OCI-LY3 (cell line): ENCODE data around the gene OBSCN.
"Not testable (repeated sequence)": the region's sequence is repeated elsewhere in the genome, so short reads cannot be mapped to it uniquely, and the experiment has no call there.

Experiments used
- H2AFZ ChIP-seq: fragments of 200-600, 300-600 bp; shearing (Covaris generic); 2 replicates; pipeline ENCODE4 v1.6.0; 2014; ENCODE audit warnings: antibody characterized with exemption, low read depth, low read length
- H3K27ac ChIP-seq: fragments of 200-600, 300-600 bp; sonication (generic); 2 replicates; pipeline ENCODE4 v1.5.1; 2014; ENCODE audit warnings: mild to moderate bottlenecking, low read length, moderate library complexity, mixed read lengths
- H3K27me3 ChIP-seq: fragments of 200-600, 300-600 bp; sonication (generic); 2 replicates; pipeline ENCODE4 v1.6.1; 2014; ENCODE audit warnings: low read depth, low read length, mixed read lengths
- H3K36me3 ChIP-seq: fragments of 200-600, 300-600 bp; sonication (generic); replicated peaks from 2 replicates; pipeline ENCODE3; 2014; ENCODE audit warnings: low read depth, low read length, mixed read lengths
- H3K4me1 ChIP-seq: fragments of 300-600, 200-600 bp; sonication (generic); 2 replicates; pipeline ENCODE4 v1.6.1; 2014; ENCODE audit warnings: low read length, mixed read lengths
- H3K4me2 ChIP-seq: fragments of 200-600, 300-600 bp; sonication (generic); 2 replicates; pipeline ENCODE4 v1.6.1; 2014; ENCODE audit warnings: low read length, mixed read lengths
- H3K4me3 ChIP-seq: fragments of 300-600, 200-600 bp; sonication (generic); 2 replicates; pipeline ENCODE4 v1.5.1; 2014; ENCODE audit warnings: antibody characterized with exemption, mild to moderate bottlenecking, low read length, moderate library complexity
- H3K79me2 ChIP-seq: fragments of 300-600, 200-600 bp; shearing (Covaris generic); 2 replicates; pipeline ENCODE4 v1.6.1; 2014; ENCODE audit warnings: mild to moderate bottlenecking, low read length, mixed read lengths
- H3K9ac ChIP-seq: fragments of 300-600, 200-600 bp; shearing (Covaris generic); 2 replicates; pipeline ENCODE4 v1.6.0; 2014; ENCODE audit warnings: mild to moderate bottlenecking, low read length, moderate library complexity
- H3K9me3 ChIP-seq: fragments of 200-600, 300-600 bp; shearing (Covaris generic); 2 replicates; pipeline ENCODE4 v1.6.1; 2014; ENCODE audit warnings: low read length, mixed read lengths; ENCODE audit not compliant: insufficient read depth
- H4K20me1 ChIP-seq: fragments of 200-600, 300-600 bp; sonication (generic); 2 replicates; pipeline ENCODE4 v1.6.1; 2016; ENCODE audit warnings: low read length, mixed read lengths; ENCODE audit not compliant: insufficient read depth
- CTCF ChIP-seq: fragments of 200-600, 300-600 bp; sonication (generic); IDR thresholded peaks from 2 replicates; pipeline ENCODE4 v1.5.1; 2014; ENCODE audit warnings: antibody characterized with exemption, low read length, low read depth
- EZH2phosphoT487 ChIP-seq: fragments of 200-600 bp; shearing (Covaris generic); IDR thresholded peaks from 2 replicates; pipeline ENCODE4 v1.6.1; 2018; ENCODE audit warnings: antibody characterized with exemption, mixed run types, low read depth

OBSCN gene

DNA sequence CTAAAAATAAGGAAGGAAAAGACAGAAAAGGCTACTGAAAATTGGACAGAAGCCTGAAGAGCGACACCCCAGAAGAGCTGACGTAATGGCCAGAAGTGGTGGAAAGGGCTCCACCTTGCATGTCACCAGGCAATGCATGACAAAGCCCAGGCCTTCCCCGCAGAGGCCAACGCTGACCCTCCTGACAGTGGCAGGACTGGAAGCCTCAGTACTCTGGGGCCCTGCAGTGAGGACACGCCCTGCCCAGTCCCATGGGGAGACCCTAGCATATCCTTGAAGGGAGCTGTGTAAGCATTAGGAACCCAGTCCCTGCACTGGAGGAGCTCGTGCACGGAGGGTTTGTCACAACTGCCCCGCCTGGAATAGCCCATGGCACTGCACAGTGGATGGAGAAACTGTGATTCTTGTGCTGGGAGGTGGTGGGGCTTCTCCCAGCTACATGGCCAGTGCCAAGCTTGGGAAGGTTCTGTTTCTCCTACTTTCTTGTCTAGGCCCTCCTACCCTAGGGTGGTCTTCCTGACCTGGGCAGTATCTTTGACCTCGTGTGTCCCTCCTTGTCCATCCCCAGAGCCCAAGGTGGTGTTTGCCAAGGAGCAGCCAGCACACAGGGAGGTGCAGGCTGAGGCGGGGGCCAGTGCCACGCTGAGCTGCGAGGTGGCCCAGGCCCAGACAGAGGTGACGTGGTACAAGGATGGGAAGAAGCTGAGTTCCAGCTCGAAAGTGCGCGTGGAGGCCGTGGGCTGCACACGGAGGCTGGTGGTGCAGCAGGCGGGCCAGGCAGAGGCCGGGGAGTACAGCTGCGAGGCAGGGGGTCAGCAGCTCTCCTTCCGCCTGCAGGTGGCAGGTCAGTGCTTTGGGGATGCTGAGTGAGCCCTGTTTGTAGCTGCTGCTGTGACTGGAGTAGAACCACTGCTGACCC is 60.4 kb downstream of the OBSCN start:
- Histone ChIP-seq H3K4me1 (no peaks in the 10 kb centered on the region), H3K79me2 (no peaks in the 10 kb centered on the region), H3K9ac (no peak overlapping the region), H3K36me3 (no peaks in the 10 kb centered on the region), H2AFZ (no peak overlapping the region), H3K27ac (no peak overlapping the region), H3K4me2 (no peak overlapping the region), H4K20me1 (no peaks in the 10 kb centered on the region), H3K27me3 (0 out of 2 replicates have a peak, but pooled peaks cover 3% of the 10 kb centered on the region), H3K4me3 (no peak overlapping the region), H3K9me3 (no peaks in the 10 kb centered on the region)
- no peak for TF ChIP-seq EZH2phosphoT487
- TF ChIP-seq CTCF = no peak

DNA sequence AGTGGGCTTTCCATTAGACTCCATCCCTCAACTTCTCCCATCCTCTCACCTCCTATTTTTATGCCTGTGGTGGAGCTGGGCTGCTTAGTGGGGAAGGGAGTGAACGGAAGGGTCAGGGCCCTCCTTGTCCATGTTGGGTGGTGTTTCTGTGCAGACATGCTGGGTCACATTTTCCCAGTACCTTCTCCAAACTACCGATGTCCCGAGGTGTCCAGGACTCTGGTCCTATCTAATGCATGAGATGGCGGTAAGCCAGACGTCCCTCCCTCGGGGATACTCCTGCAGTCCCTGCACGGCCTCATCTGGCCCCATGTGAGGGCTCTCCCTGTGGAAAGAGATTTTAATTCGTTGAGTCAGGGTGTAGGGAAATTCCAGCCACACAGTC is 61.0 kb downstream of the OBSCN start:
- Histone ChIP-seq H3K79me2 (no peaks in the 10 kb centered on the region), H3K9me3 (no peaks in the 10 kb centered on the region), H3K36me3 (no peaks in the 10 kb centered on the region)

GRCh38 chr1:228269431-228269830 is 61.6 kb downstream of the OBSCN start:
- H3K9me3 ChIP-seq, H3K9ac ChIP-seq, H3K4me3 ChIP-seq, H3K27me3 ChIP-seq, H2AFZ ChIP-seq, H3K27ac ChIP-seq, H4K20me1 ChIP-seq, H3K4me1 ChIP-seq, H3K36me3 ChIP-seq, H3K79me2 ChIP-seq, H3K4me2 ChIP-seq: not testable (repeated sequence)

More for the DNA sequence above, 61.0 kb downstream of the OBSCN start:
- Histone ChIP-seq H4K20me1 (no peaks in the 10 kb centered on the region), H3K27me3 (0 out of 2 replicates have a peak, but pooled peaks cover 3% of the 10 kb centered on the region), H2AFZ (no peak overlapping the region), H3K4me3 (no peak overlapping the region), H3K4me1 (no peaks in the 10 kb centered on the region), H3K4me2 (no peak overlapping the region), H3K27ac (no peak overlapping the region), H3K9ac (no peak overlapping the region)
- TF ChIP-seq CTCF (no peak), EZH2phosphoT487 (no peak)

- Histone ChIP-seq H3K4me3 (no peak overlapping the region), H2AFZ (no peak overlapping the region), H3K9me3 (no peaks in the 10 kb centered on the region), H3K79me2 (no peaks in the 10 kb centered on the region), H3K36me3 (no peaks in the 10 kb centered on the region), H3K4me2 (no peak overlapping the region), H3K9ac (no peak overlapping the region), H3K4me1 (no peaks in the 10 kb centered on the region), H3K27ac (no peak overlapping the region), H3K27me3 (0 out of 2 replicates have a peak, but pooled peaks cover 3% of the 10 kb centered on the region), H4K20me1 (no peaks in the 10 kb centered on the region)
- no peak for TF ChIP-seq CTCF
- TF ChIP-seq EZH2phosphoT487 = no peak
Measured at GRCh38 chr1:228270032-228270431, 62.2 kb downstream of the OBSCN start.
